NCI-H2081 treated with DMSO at 0.1 percent for 48 hours (cell line): Measurements from ENCODE around the gene PDS5A.
"Not testable (repeated sequence)": the region's sequence is repeated elsewhere in the genome, so short reads cannot be mapped to it uniquely, and the experiment has no call there.

Experiments
- DNase-seq: peaks from one replicate; lab custom pipeline; 2025; lab: John Stamatoyannopoulos, UW

PDS5A gene

DNA sequence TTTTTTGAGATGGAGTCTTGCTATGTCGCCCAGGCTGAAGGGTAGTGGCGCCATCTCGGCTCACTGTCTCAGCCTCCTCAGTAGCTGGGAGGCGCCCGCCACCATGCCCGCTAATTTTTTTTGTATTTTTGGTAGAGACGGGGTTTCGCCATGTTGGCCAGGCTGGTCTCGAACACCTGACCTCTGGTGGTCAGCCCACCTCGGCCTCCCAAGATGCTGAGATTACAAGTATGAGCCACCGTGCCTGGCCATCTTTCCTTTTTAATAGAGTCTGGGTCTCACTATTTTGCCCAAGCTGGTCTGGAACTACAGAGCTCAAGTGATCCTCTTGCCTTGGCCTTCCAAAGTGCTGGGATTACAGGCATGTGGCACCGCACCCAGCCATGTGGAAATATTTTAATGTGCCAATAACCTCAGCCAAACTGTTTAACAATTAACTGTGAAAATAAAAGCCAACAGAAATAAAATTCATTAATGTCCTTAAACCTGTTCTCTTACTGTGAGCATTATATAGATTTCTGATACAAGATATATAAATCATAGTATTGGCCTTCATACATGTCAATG lies 16.3 kb downstream of the PDS5A start:
- no peak for DNase-seq

DNA sequence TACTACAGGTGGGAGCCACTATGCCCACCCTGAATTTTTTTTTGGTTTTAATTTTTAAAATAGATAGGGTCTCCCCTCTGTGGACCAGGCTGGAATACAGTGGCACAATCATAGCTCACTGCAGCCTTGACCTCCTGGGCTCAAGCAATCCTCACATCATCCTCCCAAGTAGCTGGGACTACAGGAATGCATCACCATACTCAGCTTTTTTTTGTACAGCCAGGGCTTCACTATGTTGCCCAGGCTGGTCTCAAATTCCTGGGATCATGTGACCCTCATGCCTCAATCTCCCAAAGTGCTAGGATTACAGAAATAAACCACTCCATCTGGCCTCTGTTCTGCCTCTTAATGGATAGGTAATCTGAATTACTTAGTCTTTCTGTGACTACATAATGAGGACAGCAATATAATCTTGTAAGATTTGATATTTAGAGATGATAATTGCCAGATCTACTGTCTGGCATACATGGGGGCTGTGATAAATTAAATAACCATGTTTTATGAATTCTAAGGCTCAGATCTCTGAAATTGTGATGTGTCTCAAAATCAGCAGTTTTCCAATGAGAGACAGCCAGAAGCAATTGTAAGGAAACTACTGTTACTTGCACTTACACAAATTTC lies 26.7 kb downstream of the PDS5A start:
- no peak for DNase-seq

DNA sequence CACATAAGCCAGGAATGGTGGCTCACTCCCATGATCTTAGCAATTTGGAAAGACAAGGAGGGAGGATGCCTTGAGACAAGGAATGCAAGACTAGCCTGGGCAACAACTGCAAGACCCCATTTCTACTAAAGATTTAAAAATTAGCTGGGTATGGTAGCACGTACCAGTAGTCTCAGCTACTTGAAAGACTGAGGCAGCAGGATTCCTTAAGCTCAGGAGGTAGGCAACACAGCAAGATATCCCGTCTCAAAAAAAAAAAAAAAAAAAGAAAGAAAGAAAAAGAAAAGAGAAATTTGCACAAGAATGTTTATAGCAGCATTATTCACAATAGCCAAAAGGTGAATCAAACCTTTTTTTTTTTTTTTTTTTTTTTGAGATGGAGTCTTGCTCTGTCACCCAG lies 29.7 kb downstream of the PDS5A start:
- no peak for DNase-seq

DNA sequence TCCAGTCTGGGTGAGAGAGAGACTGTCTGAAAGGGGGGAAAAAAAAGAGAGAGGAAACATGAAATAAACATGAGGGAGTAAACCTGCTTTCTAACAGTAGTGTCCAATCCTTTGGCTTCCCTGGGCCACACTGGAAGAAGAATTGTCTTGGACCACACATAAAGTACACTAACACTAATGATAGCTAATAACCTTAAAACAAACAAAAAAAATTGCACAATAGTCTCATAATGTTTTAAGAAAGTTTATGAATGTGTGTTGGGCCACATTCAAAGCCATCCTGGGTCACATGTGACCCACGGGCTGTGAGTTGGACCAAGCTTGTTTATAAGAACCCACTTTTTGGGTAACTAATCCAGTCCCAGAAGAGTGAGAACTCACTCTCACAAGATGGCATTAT lies 30.3 kb downstream of the PDS5A start:
- no peak for DNase-seq

DNA sequence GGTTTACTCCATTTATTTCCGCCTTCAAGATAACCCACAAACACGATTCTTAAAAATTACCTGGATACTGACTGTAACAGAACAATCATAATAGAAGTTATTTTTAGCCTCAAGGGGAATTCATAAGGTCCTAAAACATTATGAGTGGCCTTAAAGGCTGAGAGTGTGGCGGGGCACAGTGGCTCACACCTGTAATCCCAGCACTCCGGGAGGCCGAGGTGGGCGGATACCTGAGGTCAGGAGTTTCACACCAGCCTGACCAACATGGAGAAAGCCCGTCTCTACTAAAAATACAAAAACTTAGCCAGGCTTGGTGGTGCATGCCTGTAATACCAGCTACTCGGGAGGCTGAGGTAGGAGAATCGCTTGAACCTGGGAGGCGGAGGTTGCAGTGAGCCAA lies 33.5 kb downstream of the PDS5A start:
- DNase-seq: not testable (repeated sequence)

DNA sequence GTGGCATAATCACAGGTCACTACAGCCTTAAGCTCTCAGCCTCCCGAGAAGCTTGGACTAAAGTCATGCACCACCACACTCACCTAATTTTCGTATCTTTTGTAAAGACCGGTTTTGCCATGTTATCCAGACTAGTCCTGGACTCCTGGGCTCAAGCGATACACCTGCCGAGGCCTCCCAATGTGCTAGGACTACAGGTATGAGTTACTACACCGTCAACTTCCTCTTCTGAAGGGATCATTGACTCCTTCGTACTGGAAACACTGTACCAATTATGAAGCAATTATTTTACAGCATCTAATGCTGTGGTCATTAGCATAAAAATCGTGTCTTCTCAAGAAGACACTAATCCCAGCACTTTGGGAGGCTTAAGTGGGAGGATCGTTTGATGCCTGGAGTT lies 35.2 kb downstream of the PDS5A start:
- no peak for DNase-seq

DNA sequence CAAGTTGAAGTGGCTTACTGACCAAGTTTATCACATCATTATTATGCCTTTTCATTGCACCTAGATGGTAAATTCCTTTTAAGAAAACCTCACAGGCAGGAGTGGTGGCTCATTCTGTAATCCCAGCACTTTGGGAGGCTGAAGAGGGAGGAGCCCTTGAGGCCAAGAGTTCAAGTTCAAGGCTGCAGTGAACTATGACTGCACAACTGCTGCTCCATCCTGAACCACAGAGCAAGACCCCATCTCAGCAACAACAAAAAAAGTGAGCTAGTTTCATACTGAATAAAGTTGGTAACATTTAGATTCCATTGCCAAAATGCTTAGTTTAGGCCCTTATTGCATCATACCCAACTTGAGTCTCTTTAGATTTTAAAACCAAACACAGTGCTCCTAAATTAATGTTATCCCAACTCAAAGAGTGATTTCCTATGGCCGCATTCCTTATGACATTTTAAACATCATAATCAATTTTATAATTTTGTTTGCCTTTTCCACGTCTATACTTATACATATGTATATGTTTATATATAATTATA lies 36.0 kb downstream of the PDS5A start:
- no peak for DNase-seq

DNA sequence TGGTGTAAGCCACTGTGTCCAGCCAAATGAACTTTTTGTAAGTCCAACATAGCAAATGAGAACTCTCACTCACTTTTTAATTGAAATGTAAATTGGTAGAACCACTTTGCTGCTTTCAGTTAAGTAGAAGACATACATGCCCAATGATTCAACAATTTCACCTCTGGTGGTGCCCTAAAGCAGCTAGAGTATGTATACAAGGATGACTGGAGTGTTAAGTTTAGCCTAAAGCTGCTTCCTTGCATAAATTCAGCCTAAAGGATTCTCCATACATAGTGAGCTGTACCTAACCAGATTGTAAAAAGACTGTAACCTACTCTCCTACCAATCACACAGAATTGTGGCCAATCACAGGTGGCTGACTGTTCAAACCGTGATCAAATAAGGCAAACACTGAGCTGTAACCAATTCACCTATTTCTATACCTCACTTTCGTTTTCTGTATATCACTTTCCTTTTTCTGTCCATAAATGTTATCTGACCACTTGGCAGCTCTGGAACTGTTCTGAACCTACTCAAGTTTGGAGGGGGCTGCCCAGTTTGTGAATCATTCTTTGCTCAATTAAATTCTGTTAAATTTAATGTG lies 39.9 kb downstream of the PDS5A start:
- no peak for DNase-seq

DNA sequence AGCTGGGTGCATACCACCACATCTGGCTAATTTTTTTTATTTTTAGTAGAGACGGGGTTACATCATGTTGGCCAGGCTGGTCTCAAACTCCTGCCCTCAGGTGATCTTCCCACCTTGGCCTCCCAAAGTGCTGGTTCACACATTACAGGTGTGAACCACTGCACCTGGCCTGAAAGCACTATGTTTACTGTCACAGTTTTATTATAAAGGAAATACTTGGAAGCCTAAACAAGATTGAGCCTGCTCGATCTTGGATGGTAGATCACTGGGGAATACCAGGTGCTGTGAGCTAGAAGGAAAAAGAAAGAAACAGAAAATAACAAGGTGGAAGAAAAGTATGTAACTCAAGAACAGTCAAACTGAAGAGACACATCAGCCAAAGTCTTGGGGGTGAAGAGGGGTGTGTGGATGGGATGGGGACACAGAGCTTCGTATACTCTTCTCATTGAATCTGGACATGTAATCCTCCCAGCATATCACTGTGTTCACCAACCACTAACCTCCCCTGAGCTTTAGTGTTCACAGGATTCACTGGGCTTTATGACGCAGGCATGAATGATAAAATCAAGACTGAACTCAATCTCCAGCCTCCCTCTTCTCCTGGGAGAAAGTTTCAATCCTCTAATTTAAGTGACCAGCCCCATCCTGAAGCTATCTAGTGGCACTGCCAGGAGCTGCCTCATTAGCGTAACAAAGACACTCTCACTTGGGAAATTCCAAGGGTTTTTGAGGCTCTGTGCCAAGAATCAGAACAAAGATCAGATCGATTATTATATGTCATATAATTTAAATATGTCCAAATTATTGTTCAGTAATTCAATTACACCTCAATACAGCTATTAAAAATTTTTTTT lies 40.9 kb downstream of the PDS5A start:
- no peak for DNase-seq

DNA sequence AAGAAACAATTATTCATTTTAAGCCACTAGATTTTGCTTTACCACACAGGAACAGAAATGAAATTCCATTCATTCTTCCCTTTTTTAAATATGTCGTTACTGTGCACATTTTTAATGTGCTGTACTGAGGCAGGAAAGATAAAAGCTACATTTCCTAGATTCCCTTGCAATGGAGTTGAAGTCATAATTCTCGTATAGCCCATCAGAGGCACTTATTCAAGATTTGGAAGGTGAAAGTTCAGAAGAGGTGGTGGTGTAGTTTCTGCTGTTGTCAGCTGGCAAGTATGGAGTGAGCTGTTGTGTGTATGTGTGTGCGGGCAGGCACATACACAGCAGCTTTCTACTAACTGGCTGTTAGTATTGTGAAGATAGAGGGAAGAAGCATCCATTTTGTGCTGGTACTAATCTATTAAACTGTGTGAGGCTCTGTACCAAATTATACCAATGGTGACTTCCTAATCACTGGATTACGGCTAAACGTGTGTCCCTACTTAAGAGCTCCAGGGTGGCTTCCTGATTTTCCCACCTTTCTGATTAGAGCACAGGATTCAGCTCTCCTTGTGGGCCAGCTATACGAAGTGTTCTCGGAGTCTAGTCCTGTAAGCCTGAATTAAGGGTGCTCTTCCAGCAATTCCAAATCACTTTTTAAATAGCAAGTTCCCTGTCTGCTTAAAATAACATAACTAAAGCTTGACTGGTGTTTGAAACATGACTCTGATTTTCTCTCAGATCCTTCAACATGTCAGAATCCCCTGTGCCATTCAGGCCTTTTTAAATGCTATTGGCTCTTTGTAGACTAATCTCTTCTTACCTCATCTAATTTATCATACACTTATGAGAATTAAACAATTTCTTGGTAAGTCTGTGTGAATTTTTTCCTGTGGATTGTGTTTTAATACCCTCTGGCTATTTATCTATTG lies 43.8 kb downstream of the PDS5A start:
- no peak for DNase-seq

DNA sequence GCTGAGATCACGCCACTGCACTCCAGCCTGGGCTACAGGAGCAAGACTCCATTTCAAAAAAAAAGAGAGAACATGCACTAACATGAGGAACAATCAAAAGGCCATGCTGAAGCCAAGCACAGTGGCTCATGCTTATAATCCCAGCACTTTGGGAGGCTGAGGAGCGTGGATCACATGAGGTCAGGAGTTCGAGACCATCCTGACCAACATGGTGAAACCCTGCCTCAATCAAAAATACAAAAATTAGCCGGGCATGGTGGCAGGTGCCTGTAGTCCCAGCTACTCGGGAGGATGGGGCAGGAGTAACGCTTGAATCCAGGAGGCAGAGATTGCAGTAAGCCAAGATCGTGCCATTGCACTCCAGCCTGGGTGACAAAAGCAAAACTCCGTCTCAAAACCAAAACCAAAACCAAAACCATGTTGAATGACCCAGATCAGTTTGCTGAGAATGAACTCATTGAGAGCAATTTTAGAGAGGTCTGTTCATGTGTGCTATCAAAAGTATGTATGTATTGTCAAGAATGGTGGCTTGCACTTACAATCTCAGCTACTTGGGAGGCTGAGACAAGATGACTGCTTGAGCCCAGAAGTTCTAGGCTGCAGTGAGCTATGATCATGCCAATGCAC lies 44.8 kb downstream of the PDS5A start:
- no peak for DNase-seq

DNA sequence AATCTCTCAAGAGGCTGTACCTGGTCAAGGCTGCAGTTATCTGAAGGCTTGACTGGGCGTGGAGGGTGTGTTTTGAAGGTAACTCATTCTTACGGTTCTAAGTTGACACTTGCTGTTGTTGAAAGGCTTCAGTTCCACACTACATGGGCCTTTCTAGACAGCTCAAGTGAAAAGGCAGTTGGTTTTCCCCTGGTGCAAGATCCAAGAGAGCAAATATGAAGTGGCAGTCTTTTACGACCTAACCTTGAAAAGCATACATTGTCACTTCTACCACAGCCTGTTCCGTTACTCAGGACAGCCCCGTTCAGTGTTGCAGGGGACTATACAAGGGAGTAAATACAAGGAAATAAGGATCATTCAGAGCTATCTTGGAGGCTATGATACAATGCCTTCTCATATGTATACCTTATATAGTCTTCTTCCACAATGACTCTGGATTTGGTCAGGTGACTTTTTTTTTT lies 46.2 kb downstream of the PDS5A start:
- no peak for DNase-seq

DNA sequence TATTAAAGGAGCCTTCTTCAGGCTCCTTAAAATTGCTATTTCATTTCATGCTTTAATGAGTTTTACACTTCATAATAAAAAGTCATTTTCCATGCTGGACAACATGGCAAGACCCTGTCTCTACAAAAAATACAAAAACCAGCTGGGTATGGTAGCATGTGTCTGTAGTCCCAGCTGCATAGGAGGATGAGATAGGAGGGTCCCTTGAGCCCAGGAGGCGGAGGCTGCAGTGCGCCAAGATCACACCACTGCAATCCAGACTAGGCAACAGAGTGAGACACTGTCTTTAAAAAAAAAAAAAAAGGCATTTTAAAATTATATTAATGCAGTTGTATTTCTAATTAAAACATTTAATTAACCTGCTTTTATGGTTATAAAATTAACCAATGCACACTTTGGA lies 49.2 kb downstream of the PDS5A start:
- DNase-seq: no peak

DNA sequence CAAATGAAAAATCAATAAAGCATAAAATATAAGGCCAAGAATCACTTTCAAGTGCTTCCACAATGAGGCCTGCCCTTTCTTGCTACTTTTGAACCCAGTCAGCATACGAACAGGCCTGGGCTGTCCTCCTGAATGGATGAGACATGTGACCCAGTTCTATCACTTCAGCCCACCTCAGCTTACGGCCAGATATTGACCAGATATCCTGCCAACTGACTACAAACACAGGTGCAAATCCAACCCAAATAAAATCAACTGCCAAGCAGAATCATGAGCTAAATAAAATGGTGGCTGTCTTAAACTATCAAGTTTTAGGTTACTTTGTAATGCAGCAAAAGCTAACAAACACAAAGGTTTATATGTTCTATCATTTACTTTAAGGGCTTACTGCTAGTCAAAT lies 53.7 kb downstream of the PDS5A start:
- no peak for DNase-seq

DNA sequence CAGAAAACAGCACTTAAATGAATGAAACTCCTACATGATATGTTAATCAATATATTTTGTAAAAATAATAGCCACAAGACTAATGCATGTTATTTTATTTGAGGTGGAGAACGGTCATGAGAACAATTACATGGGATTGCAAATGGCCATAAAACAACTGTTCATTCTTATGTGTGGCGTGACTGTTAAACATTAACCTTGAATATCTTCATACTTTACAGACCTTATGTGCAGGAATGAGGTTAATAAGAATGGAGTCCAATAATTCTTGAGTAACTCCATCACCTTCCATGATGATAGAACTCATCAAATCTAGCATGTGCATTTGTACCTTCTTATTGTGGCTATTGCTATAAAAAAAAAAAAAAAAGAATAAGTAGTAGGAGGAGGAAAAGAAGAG lies 55.3 kb downstream of the PDS5A start:
- DNase-seq: no peak

DNA sequence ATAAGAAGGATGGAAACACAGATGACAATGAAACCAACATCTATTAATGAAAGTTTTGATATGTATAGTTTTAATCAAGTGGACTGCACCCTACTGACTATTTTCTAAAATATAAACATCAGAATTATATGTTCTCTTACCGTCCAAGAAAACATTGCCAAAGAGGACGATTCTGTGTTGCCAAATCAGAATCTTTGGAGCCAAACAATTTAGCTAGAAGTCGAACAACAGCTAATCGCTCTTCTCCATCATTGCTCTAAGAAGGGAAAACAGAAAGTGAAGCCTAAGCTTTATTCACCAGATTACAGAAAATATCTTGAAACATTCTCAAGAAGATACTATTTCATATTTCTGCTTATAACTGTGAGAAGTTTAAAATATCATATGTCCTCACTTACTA lies 64.2 kb downstream of the PDS5A start:
- DNase-seq: no peak

DNA sequence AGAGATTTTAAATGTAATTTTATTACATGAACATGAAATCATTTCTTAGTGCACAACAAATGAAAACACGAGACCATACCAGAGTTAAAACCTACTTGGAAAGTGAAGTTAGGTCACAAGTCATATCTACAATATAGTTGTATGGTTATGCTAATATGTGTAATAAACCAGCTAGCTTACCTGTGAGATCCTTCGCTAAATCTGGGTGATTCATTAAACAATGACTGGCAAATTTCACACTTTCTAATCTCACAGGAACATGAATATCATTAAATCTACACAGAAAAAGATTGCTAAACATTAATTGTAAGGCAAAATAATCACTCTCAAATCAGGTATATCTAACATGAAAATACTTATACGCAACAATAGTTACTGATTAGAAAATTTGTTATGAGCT lies 67.6 kb downstream of the PDS5A start:
- DNase-seq: no peak

DNA sequence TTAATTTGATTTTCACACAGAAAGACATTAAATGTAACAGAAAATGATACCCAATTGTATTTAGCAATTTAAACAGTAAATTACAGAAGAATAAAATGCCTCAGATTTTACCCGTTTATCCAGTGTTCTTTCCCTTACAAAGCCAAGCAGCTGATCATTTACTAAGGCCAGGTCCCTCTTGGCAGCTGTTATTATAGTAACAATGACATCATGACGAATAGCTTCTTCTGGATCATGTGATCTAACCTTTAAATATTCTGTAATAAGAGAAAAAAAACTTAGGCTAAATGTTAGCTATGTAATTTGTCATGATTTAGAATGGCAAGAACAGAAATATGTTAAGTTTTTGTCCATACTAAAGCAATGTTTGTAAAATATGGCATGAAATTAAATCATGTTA lies 69.4 kb downstream of the PDS5A start:
- no peak for DNase-seq

DNA sequence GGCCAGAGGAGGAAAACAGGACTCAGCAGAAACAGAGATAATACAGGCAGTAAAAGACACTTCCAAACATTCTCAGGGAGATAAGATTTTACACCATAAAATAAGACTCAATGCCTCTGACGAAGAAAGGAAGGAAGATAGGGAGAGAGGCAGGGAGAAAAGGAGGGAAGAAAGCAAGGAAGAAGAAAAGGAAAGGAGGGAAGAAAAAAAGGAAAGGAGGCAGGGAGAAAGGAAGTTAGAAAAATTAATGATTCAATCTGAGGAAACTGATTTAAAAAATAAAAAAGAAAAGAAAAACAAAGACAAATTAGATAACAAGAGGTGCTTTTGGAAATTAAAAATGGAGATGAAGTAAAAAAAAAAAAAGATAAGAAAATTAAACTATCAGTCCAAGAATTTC lies 72.1 kb downstream of the PDS5A start:
- DNase-seq: no peak

DNA sequence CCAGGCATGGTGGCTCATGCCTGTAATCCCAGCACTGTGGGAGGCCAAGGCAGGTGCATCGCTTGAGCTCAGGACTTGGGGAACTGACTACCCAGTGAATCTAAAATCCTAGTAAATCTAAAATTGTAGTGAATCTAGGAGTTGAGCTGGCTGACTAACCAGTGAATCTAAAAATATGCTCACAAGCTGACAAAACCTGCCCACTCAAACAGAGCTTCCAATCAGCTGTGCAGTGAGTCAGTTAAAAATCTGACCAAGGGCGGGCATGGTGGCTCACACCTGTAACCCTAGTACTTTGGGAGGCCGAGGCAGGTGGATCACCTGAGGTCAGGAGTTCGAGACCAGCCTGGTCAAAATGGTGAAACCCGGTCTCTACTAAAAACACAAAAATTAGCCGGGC lies 72.7 kb downstream of the PDS5A start:
- not testable (repeated sequence) for DNase-seq

DNA sequence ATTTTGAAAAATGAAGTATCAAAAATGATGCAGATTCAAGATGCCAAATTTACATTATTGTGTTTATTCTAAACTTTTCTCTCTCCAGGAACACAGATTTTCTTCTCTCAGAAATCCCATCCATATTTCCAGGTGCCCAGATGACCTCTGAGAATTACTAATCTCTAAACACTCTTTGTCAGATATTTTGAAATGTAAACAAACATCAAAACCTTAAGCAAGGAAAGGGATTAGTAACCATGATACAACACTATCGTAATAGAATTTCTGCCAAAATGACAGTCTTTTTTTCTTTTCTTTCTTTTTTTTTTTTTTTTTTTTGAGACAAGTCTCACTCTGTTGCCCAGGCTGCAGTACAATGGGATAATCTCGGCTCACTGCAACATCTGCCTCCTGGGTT lies 76.7 kb downstream of the PDS5A start:
- no peak for DNase-seq
